Gastrocnemius medialis (tissue), 4 donors: ENCODE data around the gene SLC38A4. TPM values are rescaled to one million over a fixed set of nuclear protein-coding genes. Genes with fewer than 3 reads are reported as not detected.
A peak's percentile ranks its signal among the peaks of the same experiment; 100 is the strongest.

Experiments used
- ATAC-seq, 2 donors: fragments of 150-250 bp; one replicate each; pipeline ENCODE4 v1.9.1; 2016
- DNase-seq, 2 donors: peaks; one replicate each; pipeline ENCODE4 v3.0.0-alpha.2; 2019
- H3K27ac ChIP-seq, 4 donors: fragments of 200-600 bp; sonication (generic); 1 replicate in 1 of 4; 2 replicates in 3 of 4; pipeline ENCODE4 v1.5.1; 2016 to 2018; ENCODE audit warnings: mild to moderate bottlenecking in 2 of 4, moderate library complexity in 1 of 4
- H3K27me3 ChIP-seq, 3 donors: fragments of 200-600 bp; sonication (generic) in 2 of 3; 1 replicate in 1 of 3; 2 replicates in 2 of 3; pipeline versions ENCODE4 v1.5.1 to v1.6.0; 2016 to 2019; ENCODE audit warnings: mild to moderate bottlenecking in 1 of 3, moderate library complexity in 1 of 3
- H3K36me3 ChIP-seq, 2 donors: fragments of 200-600 bp; sonication (generic) in 1 of 2; one replicate each; pipeline ENCODE4 v1.5.1; 2017 to 2018
- H3K4me1 ChIP-seq, 2 donors: fragments of 200-600 bp; sonication (generic) in 1 of 2; one replicate each; pipeline ENCODE4 v1.5.1; 2016 to 2017; ENCODE audit warnings: mild to moderate bottlenecking in 2 of 2
- H3K4me3 ChIP-seq, 4 donors: fragments of 200-600 bp; sonication (generic) in 3 of 4; 1 replicate in 1 of 4; 2 replicates in 3 of 4; pipeline ENCODE4 v1.5.1; 2016 to 2019; ENCODE audit warnings: mild to moderate bottlenecking in 2 of 4
- H3K9me3 ChIP-seq, 3 donors: fragments of 200-600 bp; sonication (generic) in 2 of 3; 1 replicate in 1 of 3; 2 replicates in 2 of 3; pipeline ENCODE4 v1.5.1; 2016 to 2019
- POLR2A ChIP-seq, 2 donors: fragments of 450-650 bp; IDR thresholded peaks; one replicate each; pipeline ENCODE4 v1.6.1; 2017; ENCODE audit warnings: antibody characterized with exemption in 2 of 2, mild to moderate bottlenecking in 2 of 2, moderate library complexity in 2 of 2
- in situ Hi-C, 4 donors: fragments of 200-750 bp; cut with MboI; loops; one replicate each; pipeline versions ENCODE4 v1.15.0 to v1.8.0; 2017; ENCODE audit warnings: low sequenced_read_pairs in 4 of 4
- intact Hi-C: fragments of 100-400 bp; cut with DNase I; formaldehyde crosslinking; loops from one replicate; pipeline ENCODE4 v1.15.1; 2023; ENCODE audit warnings: low total_unique reads
- total RNA-seq, 4 donors: library from RNA; depleted of rRNA; stranded (reverse); fragments of >200 nt; gene quantifications; one replicate each; pipeline versions ENCODE4 v1.1.0 to v1.2.3, GENCODE V29; 2016
- TF ChIP-seq, protein P1 (sequence below), 5 experiments: fragments of 450-650 bp in 3 of 5; fragments of 200-600 bp in 2 of 5; sonication (generic) in 2 of 5; IDR thresholded peaks in 4 of 5; conservative IDR thresholded peaks in 1 of 5; 1 replicate in 4 of 5; 2 replicates in 1 of 5; pipeline ENCODE4 v1.5.1; 2016 to 2019; ENCODE audit warnings: antibody characterized with exemption in 5 of 5, mild to moderate bottlenecking in 3 of 5, moderate library complexity in 3 of 5

The SLC38A4 gene
- total RNA-seq, 4 donors from 2014 or later, result 14.7 to 46.0 (median 23.0) TPM

DNA sequence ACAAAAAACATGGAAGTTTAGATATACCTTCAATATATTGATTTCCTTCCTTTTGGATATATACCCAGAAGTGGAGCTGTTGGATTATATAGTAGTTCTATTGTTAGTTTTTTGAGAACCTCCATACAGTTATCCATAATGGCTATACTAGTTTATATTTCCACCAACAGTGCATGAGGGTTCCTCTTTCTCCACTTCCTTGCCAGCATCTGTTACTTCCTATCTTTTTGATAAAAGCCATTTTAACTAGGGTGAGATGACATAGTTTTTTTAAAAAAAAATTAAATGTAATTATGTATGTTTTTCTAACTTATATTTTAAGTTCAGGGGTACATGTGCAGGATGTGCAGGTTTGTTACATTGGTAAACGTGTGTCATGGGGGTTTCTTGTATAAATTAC is 10.0 kb upstream of the SLC38A4 start:
- ATAC-seq (no peak), DNase-seq (no peak)
- Histone ChIP-seq H3K4me1 (peaks cover 0 to 5% of the 10 kb centered on the region in 2 donors), H3K27me3 (no peaks in the 10 kb centered on the region), H3K27ac (no peak overlapping the region), H3K9me3 (no peaks in the 10 kb centered on the region), H3K4me3 (no peak overlapping the region), H3K36me3 (no peaks in the 10 kb centered on the region)
- in situ Hi-C loops, result loop anchor here in 1 of 4 donors (10.0 kb wide), 1 partner anchor 79 kb away; no protein-coding TSS in a partner anchor
- intact Hi-C loops, result no loop called here
- TF ChIP-seq POLR2A (IDR thresholded peaks at IDR 0.05), result no peak
- TF ChIP-seq, protein P1, sequence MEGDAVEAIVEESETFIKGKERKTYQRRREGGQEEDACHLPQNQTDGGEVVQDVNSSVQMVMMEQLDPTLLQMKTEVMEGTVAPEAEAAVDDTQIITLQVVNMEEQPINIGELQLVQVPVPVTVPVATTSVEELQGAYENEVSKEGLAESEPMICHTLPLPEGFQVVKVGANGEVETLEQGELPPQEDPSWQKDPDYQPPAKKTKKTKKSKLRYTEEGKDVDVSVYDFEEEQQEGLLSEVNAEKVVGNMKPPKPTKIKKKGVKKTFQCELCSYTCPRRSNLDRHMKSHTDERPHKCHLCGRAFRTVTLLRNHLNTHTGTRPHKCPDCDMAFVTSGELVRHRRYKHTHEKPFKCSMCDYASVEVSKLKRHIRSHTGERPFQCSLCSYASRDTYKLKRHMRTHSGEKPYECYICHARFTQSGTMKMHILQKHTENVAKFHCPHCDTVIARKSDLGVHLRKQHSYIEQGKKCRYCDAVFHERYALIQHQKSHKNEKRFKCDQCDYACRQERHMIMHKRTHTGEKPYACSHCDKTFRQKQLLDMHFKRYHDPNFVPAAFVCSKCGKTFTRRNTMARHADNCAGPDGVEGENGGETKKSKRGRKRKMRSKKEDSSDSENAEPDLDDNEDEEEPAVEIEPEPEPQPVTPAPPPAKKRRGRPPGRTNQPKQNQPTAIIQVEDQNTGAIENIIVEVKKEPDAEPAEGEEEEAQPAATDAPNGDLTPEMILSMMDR (IDR thresholded peaks at IDR 0.05 in 4 of 5, conservative IDR thresholded peaks at IDR 0.05 in 1 of 5), result no peak

GRCh38 chr12:46832130-46832704 is 6.4 kb upstream of the SLC38A4 start:
- H3K27ac ChIP-seq, result peak overlapping the region; percentile 88 to 95 (median 92)
- no peak for TF ChIP-seq POLR2A (IDR thresholded peaks at IDR 0.05)
- TF ChIP-seq, protein P1 (IDR thresholded peaks at IDR 0.05 in 4 of 5, conservative IDR thresholded peaks at IDR 0.05 in 1 of 5), result no peak
- no peaks in the 10 kb centered on the region for H3K36me3 ChIP-seq
- intact Hi-C loops (loop anchor here (5.0 kb wide), 1 partner anchor 60 kb away; no protein-coding TSS in a partner anchor), in situ Hi-C loops (loop anchor here in 2 of 4 donors (5.0 to 10.0 kb wide), 2 partner anchors 60 to 83 kb away; no protein-coding TSS in a partner anchor)
- ATAC-seq (peak; percentile 20 to 43), DNase-seq (peak; percentile 31 to 47)
- no peaks in the 10 kb centered on the region for H3K27me3 ChIP-seq
- peaks cover 8 to 13% of the 10 kb centered on the region in 2 donors for H3K4me1 ChIP-seq
- H3K4me3 ChIP-seq, result peak overlapping the region; percentile 63 to 75 (median 70)
- H3K9me3 ChIP-seq, result no peaks in the 10 kb centered on the region

DNA sequence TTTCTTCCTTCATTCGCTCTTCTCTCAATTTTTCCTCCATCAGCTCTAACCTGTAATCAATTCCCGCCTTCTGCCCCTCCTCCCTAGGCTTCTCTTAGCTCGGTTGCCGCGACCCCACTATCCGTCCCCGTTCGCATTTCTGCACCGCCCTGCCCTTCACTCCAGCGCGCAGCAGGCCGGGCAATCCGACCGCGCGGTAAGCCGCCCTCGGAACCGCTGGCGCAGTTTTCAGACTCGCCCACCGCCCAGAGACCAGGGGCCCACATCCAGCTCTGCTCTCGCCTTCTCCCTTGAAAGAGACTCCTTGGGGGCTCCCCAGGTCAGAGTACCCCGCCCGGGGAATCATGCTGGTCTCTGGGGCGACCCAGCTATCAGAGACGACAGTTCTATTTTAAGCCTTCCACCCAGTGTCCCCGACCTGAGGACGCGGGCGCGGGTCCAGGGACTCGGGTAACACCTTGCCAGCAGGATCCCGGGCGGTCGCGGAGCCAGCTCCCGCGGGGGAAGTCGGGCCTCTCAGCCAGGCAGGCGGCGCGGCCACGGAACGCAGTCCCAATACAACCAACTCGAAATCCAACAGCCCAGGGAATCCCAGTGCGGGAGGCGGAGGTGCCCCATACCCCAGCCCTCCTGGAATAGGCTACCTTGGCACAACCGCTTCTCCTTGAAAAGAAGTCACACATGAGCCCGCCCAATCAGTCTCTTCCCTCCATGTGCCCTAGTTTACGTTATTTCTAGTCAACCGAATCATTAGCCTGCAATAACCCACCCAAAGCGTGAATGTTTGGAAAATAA is 5.7 kb upstream of the SLC38A4 start:
- Histone ChIP-seq H3K4me3 (peak overlapping the region; percentile 63 to 75 (median 70)), H3K27me3 (no peaks in the 10 kb centered on the region), H3K27ac (peak overlapping the region; percentile 88 to 95 (median 92)), H3K36me3 (no peaks in the 10 kb centered on the region), H3K4me1 (peaks cover 9 to 13% of the 10 kb centered on the region in 2 donors), H3K9me3 (no peaks in the 10 kb centered on the region)
- in situ Hi-C loops, result loop anchor here in 2 of 4 donors (5.0 to 10.0 kb wide), 2 partner anchors 59 to 83 kb away; no protein-coding TSS in a partner anchor
- ATAC-seq (peak; percentile 84 to 88), DNase-seq (peak; percentile 70 to 88)
- TF ChIP-seq, protein P1 (IDR thresholded peaks at IDR 0.05 in 4 of 5, conservative IDR thresholded peaks at IDR 0.05 in 1 of 5), result no peak
- peak in 1 of 2 donors; percentile 71 for TF ChIP-seq POLR2A (IDR thresholded peaks at IDR 0.05)
- intact Hi-C loops, result loop anchor here (2.0 to 5.0 kb wide), 2 partner anchors 55 to 61 kb away; no protein-coding TSS in a partner anchor

DNA sequence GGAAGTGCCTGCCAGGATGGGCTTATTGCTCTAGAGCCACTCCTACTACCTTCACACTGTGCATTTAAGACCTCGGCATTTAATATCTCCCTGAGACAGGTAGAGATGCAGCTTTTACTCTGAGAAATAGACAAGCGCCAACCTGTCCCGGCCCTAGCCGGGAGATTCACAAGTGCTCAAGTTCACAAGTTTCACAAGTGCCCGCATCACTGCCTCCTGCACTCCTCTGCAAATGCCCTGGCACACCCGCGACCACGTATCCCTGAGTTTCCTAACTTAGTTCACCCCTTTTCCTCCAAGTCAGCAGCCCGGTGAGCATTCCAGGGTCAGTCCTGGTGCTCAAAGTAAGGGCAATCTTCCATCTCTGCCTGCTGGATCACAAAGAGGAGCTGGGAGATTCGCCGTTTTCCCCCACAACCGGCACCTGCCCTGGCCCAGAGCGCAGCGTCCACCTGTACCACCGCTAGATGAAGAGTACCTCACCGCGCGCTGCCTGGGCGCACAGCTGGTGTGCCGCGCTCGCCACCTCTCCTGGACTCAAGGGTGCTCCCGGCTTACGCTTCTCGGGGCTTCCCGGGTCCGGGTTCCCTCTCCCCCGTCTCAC is 5.0 kb upstream of the SLC38A4 start:
- in situ Hi-C loops, result loop anchor here in 2 of 4 donors (5.0 to 10.0 kb wide), 2 partner anchors 59 to 84 kb away; no protein-coding TSS in a partner anchor
- peak; percentile 13 to 59 for DNase-seq
- intact Hi-C loops, result loop anchor here (2.0 to 5.0 kb wide), 2 partner anchors 54 to 61 kb away; no protein-coding TSS in a partner anchor

More for the DNA sequence above, 5.0 kb upstream of the SLC38A4 start:
- Histone ChIP-seq H3K36me3 (no peaks in the 10 kb centered on the region), H3K27ac (peak overlapping the region; percentile 88 to 95 (median 92)), H3K4me1 (peaks cover 16 to 17% of the 10 kb centered on the region in 2 donors), H3K4me3 (peak overlapping the region; percentile 63 to 75 (median 70)), H3K9me3 (no peaks in the 10 kb centered on the region), H3K27me3 (no peaks in the 10 kb centered on the region)
- TF ChIP-seq POLR2A (IDR thresholded peaks at IDR 0.05), result no peak
- TF ChIP-seq, protein P1 (IDR thresholded peaks at IDR 0.05 in 4 of 5, conservative IDR thresholded peaks at IDR 0.05 in 1 of 5), result no peak
- ATAC-seq, result peak; percentile 67 to 69
